Endothelial cell of umbilical vein (primary cell): ENCODE data around the gene AK5. TPM values are rescaled to one million over a fixed set of nuclear protein-coding genes. Genes with fewer than 3 reads are reported as not detected.

Experiments
- BruUV-seq: library from RNA; stranded (reverse); fragments of 400-500 nt; replicated peaks from 2 replicates; lab custom pipeline; 2021; lab: Mats Ljungman, UMichigan
- CTCF ChIA-PET: fragments of 300-600, 350-600 bp; sonication (Branson Sonifier 250); formaldehyde crosslinking; loops from one replicate; lab custom pipeline; 2021; ENCODE audit warnings: antibody characterized with exemption, inconsistent platforms; lab: Charles Lee
- POLR2A ChIA-PET: fragments of 300-600, 350-600 bp; sonication (Branson Sonifier 250); formaldehyde crosslinking; loops from one replicate; lab custom pipeline; 2021; ENCODE audit warnings: antibody characterized with exemption, inconsistent platforms; lab: Charles Lee
- DNase-seq: peaks from one replicate; pipeline ENCODE4 v3.0.0-alpha.2; 2011; ENCODE audit warnings: low read depth, low spot score
- FAIRE-seq: peaks from 2 replicates; lab custom pipeline; 2011; peaks lifted over from hg19 to GRCh38; lab: Jason Lieb, UNC
- H2AFZ ChIP-seq: 2 replicates; pipeline ENCODE4 v1.6.0; 2012; ENCODE audit warnings: low read depth, low read length, control low read depth, inconsistent platforms
- H3K27ac ChIP-seq: 2 replicates; pipeline ENCODE4 v1.5.1; 2011; ENCODE audit warnings: low read depth, mild to moderate bottlenecking, control low read depth, low read length, moderate library complexity; ENCODE audit not compliant: insufficient read depth
- H3K27me3 ChIP-seq, 2 experiments: 2 replicates each; pipeline versions ENCODE4 v1.6.0 to v1.6.1; 2011; ENCODE audit warnings: low read length in 2 of 2, mixed read lengths in 1 of 2; ENCODE audit not compliant: control insufficient read depth in 2 of 2, insufficient read depth in 2 of 2
- H3K36me3 ChIP-seq, 2 experiments: 2 replicates in 1 of 2; 3 replicates in 1 of 2; pipeline ENCODE4 v1.5.1; 2011; ENCODE audit warnings: low read length in 2 of 2, mild to moderate bottlenecking in 1 of 2, moderate library complexity in 1 of 2; ENCODE audit not compliant: control insufficient read depth in 2 of 2, insufficient read depth in 2 of 2; ENCODE audit errors: extremely low read depth in 1 of 2
- H3K4me1 ChIP-seq: 3 replicates; pipeline ENCODE4 v1.5.1; 2011; ENCODE audit warnings: mild to moderate bottlenecking, low read length; ENCODE audit not compliant: control insufficient read depth, insufficient read depth; ENCODE audit errors: extremely low read depth
- H3K4me2 ChIP-seq: 2 replicates; pipeline ENCODE4 v1.6.1; 2011; ENCODE audit warnings: low read length, control low read depth, mixed read lengths; ENCODE audit not compliant: insufficient read depth
- H3K4me3 ChIP-seq, 3 experiments: fragments of 200-600 bp in 1 of 3; sonication (generic), shearing (Covaris generic) in 1 of 3; replicated peaks in 1 of 3; 2 replicates each; pipeline ENCODE4 v1.5.1; 2011 to 2016; ENCODE audit warnings: control low read depth in 3 of 3, low read length in 3 of 3, mild to moderate bottlenecking in 2 of 3, inconsistent platforms in 1 of 3, low read depth in 1 of 3, moderate library complexity in 1 of 3; ENCODE audit not compliant: insufficient read depth in 1 of 3
- H3K79me2 ChIP-seq: 2 replicates; pipeline ENCODE4 v1.6.0; 2012; ENCODE audit warnings: low read length, inconsistent platforms; ENCODE audit not compliant: control insufficient read depth, insufficient read depth
- H3K9ac ChIP-seq: replicated peaks from 2 replicates; pipeline ENCODE3; 2011; ENCODE audit warnings: low read length, control low read depth; ENCODE audit not compliant: insufficient read depth; ENCODE audit errors: extremely low read depth
- H3K9me1 ChIP-seq: replicated peaks from 3 replicates; pipeline ENCODE4 v1.6.0; 2011; ENCODE audit warnings: mild to moderate bottlenecking, low read length; ENCODE audit not compliant: control insufficient read depth, insufficient read depth; ENCODE audit errors: extremely low read depth
- H3K9me3 ChIP-seq: replicated peaks from 2 replicates; pipeline ENCODE4 v1.5.1; 2012; ENCODE audit warnings: low read length, inconsistent platforms; ENCODE audit not compliant: control insufficient read depth, insufficient read depth
- H4K20me1 ChIP-seq: replicated peaks from 2 replicates; pipeline ENCODE3; 2011; ENCODE audit warnings: mild to moderate bottlenecking, low read length; ENCODE audit not compliant: control insufficient read depth, insufficient read depth; ENCODE audit errors: extremely low read depth
- EZH2 ChIP-seq: IDR thresholded peaks from 2 replicates; pipeline ENCODE4 v1.6.1; 2012; ENCODE audit warnings: borderline replicate concordance, low read depth, mild to moderate bottlenecking, moderate library complexity, low read length, inconsistent platforms; ENCODE audit not compliant: severe bottlenecking
- FOS ChIP-seq: IDR thresholded peaks from 2 replicates; pipeline ENCODE4 v1.6.1; 2011; ENCODE audit warnings: mild to moderate bottlenecking, low read length, moderate library complexity, borderline replicate concordance; ENCODE audit not compliant: insufficient read depth
- MYC ChIP-seq: IDR thresholded peaks from one replicate; pipeline ENCODE4 v1.6.1; 2011; ENCODE audit warnings: mild to moderate bottlenecking, low read depth, low read length
- dilution Hi-C: fragments of 300-500 bp; cut with MboI; formaldehyde crosslinking; loops from one replicate; pipeline ENCODE4 v1.15.0; 2019; ENCODE audit warnings: low sequenced_read_pairs; ENCODE audit not compliant: extremely low pct_ligation_motif_present
- intact Hi-C: fragments of 100-400 bp; cut with micrococcal nuclease; formaldehyde crosslinking; loops from one replicate; pipeline ENCODE4 v1.10.0; 2022
- polyA plus RNA-seq, 4 experiments: library from polyadenylated mRNA; depleted of rRNA in 3 of 4; stranded (reverse) in 3 of 4; unstranded in 1 of 4; fragments of >200 nt; gene quantifications; 2 replicates each; pipeline versions ENCODE4 v1.2.1 to v1.2.3, GENCODE V29; 2011 to 2012; ENCODE audit warnings: missing spikeins in 1 of 4
- total RNA-seq: library from RNA; stranded (reverse); gene quantifications from 2 replicates; pipeline ENCODE4 v1.2.3, GENCODE V29; 2021
- TF ChIP-seq, protein P1 (sequence below): IDR thresholded peaks from 2 replicates; pipeline ENCODE4 v1.6.1; 2011; ENCODE audit not compliant: insufficient read depth, insufficient read length
- TF ChIP-seq, protein P2 (sequence below), 2 donors: IDR thresholded peaks; 1 replicate in 1 of 2; 2 replicates in 1 of 2; pipeline ENCODE4 v1.5.1; 2011; ENCODE audit warnings: low read length in 2 of 2, mild to moderate bottlenecking in 2 of 2, moderate library complexity in 2 of 2, control low read depth in 1 of 2, inconsistent platforms in 1 of 2, low read depth in 1 of 2; ENCODE audit not compliant: insufficient read depth in 1 of 2; ENCODE audit errors: extremely low read depth in 1 of 2

Gene AK5
- total and polyA plus RNA-seq, 2 donors (not counting 3 experiments of a cell fraction or from before 2014, with no cell fraction given), result 5.0 to 7.5 TPM

DNA sequence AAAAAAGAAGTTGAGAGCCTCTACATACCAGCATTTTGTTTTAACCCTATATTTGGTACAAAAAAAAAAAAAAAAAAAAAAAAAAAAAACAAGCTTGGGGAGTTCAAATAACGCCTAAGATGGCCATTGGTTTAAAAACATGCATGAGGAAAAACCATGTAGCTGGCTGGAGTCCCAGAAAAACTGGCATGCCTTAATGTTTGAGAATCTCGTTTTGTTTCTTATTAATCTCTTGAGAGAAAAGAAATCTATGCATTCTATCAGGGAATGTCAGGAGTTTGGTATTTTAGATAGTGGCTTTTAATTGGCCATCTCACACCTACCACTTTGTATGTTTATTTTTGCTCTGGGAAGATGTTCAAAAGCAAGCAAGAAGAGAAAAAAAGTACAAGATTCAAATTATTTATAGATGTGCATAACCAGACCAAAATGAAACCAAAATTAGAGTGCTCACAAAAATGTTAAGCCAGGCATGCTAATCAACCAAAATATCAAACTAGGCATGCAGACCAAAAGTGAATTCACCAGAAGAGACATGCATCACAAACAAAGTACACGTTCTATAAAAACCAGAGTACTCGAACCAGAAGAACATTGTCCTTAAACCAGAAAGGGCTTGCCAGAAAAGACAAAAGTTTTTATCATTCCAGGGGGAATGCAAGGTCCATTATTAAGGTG, 156.6 kb downstream of the AK5 start:
- Histone ChIP-seq H3K9me3 (no peaks in the 10 kb centered on the region), H3K27me3 (no peaks in the 10 kb centered on the region), H3K9me1 (no peaks in the 10 kb centered on the region), H3K79me2 (no peaks in the 10 kb centered on the region), H3K4me3 (no peak overlapping the region), H3K27ac (no peak overlapping the region), H3K4me2 (peak overlapping the region; percentile 47), H3K36me3 (no peaks in the 10 kb centered on the region), H4K20me1 (no peaks in the 10 kb centered on the region), H2AFZ (peak overlapping the region; percentile 52), H3K9ac (no peak overlapping the region), H3K4me1 (peaks cover 3% of the 10 kb centered on the region)
- TF ChIP-seq, protein P1, sequence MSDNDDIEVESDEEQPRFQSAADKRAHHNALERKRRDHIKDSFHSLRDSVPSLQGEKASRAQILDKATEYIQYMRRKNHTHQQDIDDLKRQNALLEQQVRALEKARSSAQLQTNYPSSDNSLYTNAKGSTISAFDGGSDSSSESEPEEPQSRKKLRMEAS, result no peak
- TF ChIP-seq MYC, result no peak
- TF ChIP-seq FOS, result no peak
- TF ChIP-seq EZH2, result no peak
- TF ChIP-seq, protein P2, sequence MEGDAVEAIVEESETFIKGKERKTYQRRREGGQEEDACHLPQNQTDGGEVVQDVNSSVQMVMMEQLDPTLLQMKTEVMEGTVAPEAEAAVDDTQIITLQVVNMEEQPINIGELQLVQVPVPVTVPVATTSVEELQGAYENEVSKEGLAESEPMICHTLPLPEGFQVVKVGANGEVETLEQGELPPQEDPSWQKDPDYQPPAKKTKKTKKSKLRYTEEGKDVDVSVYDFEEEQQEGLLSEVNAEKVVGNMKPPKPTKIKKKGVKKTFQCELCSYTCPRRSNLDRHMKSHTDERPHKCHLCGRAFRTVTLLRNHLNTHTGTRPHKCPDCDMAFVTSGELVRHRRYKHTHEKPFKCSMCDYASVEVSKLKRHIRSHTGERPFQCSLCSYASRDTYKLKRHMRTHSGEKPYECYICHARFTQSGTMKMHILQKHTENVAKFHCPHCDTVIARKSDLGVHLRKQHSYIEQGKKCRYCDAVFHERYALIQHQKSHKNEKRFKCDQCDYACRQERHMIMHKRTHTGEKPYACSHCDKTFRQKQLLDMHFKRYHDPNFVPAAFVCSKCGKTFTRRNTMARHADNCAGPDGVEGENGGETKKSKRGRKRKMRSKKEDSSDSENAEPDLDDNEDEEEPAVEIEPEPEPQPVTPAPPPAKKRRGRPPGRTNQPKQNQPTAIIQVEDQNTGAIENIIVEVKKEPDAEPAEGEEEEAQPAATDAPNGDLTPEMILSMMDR (IDR thresholded peaks at IDR 0.05; ENCODE audit: extremely low read depth in 1 of 2, insufficient read depth in 1 of 2, low read depth in 1 of 2, low read length in 2 of 2), result no peak
- ChIA-PET POLR2A (interaction anchor here (0.6 to 1.1 kb wide), 3 partner anchors 15 to 76 kb away, joined by 3 to 9 read pairs (median 4); no protein-coding TSS in a partner anchor), CTCF (interaction anchor here (0.5 kb wide), 1 partner anchor 67 kb away, joined by 3 read pairs; no protein-coding TSS in a partner anchor)
- intact Hi-C loops (no loop called here), dilution Hi-C loops (no loop called here)
- DNase-seq (peak; percentile 84), FAIRE-seq (no peak)
- no TSS peak for BruUV-seq
